SHP77 (cell line): ENCODE results near the gene ZFYVE28.

ENCODE experiments used
- DNase-seq, 2 experiments: peaks; one replicate each; lab custom pipeline; 2025; lab: John Stamatoyannopoulos, UW

The ZFYVE28 gene

DNA sequence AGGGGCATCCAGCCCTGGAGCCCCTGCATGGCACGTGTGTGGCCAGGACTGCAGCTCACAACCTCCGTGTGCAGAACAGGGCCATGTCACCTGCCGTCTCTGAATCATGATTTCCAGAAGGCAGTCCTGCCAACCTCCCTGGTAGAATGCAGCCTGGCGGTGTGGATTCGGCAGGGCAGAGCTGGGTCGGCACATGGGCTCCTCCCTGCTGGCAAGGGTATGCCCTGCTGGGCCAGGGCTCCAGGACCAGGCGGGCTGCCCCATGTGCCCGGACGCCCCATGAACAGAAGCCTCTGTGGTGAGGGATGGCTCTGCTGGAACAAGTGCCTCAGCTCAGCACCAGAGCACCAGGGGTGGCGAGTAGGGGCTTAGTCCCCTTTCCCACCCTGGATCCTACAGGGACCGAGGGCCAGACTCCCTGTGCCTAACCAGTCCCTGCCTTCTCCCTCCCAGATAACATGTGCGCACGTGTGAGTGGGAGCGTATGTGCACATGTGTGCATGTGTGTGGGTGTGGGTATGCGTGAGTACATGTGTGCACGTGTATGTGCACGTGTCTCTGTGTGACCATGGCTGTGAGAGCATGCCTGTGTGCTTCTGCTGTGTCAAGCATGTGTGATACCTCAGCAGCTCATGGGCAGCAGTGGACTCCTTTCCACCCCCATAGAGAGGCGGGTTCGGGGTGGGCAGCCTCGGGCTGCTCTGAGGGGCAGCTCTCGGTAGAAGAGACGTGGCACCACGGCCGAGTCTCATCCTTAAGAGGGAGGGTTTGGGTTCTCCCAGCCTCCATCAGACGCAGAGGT is 146.2 kb downstream of the ZFYVE28 start:
- DNase-seq = no peak

DNA sequence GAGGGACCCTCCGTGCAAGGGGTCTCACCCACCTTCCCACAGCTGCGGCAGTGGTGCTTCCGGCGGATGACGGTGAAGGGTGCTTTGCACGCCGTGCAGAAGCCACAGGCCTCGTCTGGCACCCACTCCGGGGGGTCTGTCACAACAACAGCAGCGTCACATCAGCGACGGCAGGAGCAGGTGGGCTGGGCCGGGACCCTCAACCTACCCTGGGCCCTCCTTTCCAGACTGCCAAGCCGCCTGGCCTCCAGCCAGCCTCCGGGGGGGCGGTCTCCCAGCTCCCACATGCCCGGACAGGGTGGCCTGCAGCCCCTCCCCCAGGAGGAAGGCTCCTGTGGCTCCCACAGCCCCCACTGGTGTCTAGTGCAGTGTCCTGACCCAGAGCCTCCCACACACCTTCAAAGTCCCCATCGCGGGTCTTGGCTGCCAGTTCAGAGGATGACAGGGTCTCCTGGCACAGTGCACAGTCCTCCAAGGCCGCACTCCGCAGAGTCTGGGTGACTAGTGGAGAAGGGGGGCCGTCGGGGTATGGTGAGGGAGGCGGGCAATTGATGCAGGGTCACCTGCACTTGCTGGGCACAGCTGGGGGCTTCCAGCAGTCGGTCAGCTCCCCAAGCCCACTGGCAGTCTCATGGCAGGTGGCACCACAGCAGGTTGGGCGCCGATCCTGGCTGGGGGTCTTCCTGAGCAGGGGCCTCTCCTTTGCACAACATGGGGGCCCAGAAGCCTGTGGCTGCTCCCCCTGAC is 147.0 kb downstream of the ZFYVE28 start:
- DNase-seq = no peak

DNA sequence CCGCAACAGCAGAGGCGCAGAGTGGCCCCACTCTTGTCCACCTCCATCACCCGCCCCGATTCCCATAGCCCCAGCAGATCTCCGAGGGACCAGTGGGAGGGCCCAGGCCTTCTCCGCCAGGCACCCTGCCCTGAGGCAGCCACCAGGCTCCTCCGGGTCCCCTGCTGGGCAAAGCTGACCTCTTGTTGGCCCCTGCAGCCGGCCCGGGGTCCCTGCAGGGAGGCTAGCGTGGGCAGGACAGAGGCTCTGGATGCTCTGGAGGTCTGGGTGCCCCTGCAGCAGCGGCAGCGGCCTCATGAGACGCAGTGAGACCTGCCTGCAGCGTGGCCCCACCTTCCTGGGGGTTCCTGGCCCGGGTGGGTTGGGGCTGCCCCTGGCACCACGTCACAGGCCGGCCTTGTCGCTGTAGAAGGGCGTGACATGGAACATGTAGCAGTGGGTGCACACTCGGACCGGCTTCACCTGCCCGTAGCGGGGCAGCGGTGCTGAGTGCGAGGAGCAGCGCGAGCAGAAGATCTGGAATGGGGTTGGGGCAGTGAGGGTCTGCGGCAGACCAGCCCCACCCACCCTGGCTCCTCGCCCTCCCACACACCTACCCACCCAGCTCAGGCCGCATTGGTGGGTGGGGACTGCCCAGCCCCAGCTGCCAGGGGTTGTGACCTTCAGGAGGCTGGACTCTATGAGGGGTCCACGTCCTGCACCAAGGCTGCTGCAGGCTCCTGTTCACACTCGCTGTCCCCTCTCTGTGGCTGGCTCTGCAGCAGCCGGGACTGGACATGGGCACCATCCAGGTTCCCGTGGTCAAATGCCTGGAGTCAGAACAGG is 147.9 kb downstream of the ZFYVE28 start:
- no peak for DNase-seq

DNA sequence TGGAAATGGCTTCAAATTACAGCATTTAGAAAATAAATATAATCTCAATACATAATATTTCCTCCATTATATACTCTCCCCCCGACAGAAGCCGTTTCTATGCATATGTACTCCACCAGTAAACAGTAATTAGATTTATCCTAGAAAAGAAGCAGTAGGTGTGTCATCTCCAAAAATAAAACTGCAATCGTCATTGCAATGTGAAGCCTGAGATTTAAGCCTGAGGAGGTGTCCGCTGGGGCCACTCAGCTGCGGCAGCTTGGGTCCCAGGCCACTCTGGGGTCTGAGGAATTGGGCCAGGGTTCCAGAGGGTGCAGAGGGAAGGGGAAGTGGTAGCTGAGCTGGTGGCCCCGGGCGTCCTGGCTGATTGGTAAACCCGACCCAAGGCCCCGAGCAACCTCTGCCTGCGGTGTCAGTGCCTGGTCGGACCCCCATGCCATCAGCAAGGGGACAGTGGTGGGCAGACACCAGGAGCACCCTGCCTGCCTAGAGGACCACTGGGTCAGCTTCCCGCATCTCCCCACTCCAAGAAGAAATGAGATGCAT is 148.8 kb downstream of the ZFYVE28 start:
- no peak for DNase-seq

DNA sequence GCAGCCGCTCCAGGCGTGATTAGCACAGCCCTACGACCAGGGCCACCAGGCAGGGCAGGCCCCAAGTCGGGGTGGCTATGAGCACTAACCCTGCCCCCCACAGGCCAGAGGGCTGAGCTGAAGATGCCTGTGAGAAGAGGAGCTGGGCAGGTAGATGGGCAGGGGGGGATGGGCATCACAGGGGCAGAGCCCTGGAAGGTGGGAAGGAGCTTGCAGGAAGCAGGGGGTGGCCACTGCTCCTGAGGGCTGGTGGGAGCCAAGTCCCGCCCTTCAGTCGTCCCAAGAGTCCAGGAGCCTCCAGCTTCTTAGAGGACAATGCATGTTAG is 149.3 kb downstream of the ZFYVE28 start:
- no peak for DNase-seq

DNA sequence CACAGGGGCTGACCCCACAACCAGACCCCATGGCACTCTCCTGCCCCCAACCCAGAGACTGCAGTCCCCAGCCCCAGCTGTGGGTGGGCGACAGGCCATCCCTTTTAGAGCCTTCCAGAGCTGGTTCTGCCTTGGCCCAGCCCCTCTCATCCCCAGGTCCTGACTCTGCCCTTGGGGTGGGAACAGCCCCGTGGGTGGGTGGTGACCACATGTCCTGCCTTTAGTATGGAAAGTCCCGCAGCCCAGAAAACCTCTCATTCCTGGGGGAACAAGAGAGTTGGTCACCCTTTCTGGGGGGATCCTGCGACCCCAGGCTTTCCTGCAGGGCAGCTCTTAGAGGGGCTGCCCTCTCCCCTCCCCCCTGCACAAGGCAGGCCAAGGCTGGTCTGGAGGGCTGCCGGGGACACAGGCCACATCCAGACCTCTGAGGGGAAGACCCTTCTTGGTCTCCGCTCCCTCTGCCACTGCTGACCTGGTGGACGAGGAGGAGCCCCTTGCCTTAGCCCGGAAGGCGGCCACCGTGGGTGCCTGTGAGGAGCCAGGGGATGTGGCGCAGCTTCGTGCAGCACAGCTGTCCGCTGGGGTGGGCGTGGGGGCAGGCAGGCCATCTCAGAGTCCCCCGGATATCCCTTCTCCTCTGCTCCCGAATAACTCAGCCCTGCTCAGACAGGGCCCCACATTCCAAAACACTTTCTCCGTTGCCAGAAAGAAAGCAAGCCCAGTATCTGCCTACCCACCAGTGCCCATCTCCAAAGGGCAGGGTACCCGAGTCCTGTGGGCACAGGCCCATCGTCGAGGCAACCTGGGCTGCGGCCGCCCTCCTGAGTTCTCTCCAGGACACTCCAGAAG is 149.9 kb downstream of the ZFYVE28 start:
- DNase-seq = no peak

DNA sequence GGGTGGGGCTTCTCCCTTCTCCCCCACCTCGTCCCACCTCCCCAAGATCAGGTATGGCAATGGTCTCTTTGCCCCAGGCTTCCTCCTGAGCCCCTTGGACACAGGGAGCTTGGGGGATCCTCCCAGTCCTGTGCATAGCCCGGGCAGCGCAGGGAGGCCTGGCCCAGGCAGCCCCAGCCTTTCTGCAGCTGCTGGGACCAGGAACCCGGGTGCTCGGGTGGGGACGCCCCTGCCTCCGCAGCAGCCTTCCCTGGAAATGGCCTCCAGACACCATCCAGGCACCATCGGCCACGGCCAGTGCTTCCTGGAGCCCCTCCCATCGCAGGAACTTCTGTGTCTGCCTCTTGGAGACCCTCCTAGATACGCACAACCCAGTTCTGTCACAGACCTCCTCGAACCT is 150.6 kb downstream of the ZFYVE28 start:
- no peak for DNase-seq

DNA sequence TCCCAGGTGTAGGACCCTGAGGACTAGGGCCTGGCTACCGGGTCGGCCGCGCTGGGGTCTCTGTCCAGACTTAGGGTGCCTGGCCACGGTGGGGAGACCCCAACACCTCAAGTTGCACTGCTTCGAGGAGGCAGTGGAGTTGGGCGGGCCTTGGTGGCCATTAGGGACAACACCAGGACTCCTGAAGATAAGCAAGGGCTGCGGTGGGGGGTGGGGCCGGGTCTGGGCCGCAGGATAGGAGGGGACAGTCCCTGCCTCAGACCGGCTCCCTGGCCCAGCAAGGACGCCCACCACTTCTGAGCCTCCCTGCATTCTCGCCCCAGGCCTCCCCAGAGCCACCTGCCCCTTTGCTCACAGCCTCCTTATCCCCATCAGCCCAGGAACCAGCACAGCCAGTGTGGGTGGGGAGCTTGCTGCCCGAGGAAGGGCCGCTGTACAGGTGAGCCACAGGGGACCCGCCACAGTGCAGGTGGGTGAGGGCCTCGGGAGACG is 151.1 kb downstream of the ZFYVE28 start:
- DNase-seq = no peak

DNA sequence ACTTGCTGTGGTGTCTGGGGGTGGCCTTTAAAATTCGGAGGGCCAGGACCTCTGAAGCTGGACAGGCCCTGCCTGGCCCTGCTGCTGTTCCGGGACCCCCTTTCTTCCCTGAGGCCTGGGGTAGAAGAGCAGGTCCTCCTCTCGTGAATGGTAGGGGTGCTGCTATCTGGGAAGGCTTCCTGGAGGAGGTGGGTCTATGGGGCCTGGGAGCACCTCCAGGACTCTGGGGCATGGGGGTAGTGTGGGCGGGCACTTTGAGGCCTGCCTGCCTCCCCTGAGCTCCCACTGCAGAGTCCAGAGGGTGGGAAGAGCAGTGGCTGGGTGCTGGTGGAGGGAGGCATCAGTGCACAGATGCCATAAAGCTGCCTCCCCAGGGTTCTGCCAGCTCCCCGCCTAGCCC is 151.6 kb downstream of the ZFYVE28 start:
- DNase-seq = no peak

DNA sequence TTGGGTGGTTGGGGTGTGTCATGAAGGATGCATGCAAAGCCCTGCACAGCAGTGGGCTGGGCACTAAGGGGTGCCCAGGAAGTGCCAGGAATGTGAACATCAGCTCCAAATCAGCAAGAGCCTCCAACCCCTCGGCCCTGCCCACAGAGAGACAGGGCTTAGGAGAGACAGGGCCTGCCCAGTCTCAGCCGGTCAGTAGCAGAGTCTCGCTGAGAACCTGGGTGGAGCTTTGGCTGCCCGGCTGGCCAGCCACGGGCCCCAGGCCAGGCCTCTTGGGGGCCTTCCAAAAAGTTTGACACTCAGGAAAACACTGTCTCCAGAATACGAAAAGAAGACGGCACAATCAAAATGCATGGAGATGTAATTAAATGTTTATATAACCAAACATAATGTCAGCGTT is 152.3 kb downstream of the ZFYVE28 start:
- no peak for DNase-seq

DNA sequence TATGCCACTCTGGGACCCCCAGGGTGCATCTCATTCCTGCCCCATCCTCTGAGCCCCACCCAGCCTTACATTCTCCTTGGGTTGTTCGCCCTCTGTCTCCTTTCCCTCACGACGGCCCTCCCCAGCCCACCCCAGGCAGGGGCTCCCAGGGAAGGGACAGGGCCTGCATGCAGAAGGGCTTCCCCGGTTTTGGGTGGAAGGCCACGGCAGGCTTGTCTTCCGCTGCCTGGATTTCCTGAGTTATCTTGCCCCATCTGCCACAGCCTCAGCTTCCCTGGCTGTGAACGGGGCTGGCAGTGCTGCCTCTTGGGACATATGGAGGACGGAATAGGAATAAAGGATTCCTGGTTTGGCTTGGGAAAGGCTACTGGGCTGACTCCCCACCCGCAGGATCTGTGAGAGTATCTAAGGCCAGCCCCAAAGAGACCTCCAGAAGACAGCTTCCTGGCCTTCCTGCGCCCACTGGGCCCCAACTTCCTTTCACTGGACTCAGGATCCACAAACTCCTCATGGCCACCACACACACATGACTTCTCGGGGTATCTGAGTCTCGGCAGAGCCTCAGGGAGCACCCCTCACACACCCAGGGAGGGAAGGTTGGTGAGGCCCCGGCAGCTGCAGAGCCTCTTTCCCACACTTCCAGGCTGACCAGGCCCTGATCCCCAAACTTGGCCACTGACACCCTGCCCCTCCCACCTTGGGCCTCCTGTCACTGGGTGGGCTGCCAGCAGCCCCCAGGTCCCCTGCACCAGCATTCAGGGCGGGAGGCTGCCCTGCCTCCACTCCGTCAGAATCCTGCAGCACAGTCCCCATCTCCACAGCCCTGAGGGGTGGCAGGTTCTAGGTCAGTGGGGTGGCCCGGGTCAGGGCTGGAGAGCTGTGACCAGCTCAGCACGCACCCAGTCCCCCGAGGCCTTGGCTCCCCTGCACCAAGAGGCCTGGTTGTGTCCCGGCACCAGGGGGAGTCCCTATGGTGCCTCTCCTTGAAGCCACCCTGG is 153.0 kb downstream of the ZFYVE28 start:
- no peak for DNase-seq

DNA sequence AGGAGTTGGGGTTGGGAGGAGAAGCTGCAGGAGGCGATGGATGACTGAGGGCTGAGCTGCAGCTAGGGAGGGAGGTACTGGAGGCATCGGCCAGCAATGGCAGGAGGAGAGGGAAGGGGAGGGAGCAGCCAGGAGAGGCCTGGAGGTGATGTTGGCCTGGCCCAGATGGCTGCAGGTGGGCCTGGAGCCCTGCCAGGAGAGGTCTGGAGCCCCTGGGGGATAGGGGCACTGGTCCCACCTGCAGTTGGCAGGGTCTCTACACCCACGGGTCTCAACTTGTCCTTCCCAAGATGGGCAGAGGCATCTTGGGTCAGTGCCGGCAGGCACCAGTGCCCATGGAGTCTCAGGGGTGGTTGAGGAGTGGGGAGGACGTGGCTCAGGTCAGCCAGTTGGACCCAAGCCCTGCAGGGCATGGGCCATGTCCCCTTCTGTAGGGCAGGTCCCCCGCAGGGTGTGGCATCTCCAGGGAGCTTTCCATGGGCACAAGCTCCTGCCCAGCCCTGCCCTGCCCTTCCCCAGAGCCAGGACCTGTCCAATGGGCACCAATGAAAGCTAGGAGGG is 153.9 kb downstream of the ZFYVE28 start:
- DNase-seq = no peak

DNA sequence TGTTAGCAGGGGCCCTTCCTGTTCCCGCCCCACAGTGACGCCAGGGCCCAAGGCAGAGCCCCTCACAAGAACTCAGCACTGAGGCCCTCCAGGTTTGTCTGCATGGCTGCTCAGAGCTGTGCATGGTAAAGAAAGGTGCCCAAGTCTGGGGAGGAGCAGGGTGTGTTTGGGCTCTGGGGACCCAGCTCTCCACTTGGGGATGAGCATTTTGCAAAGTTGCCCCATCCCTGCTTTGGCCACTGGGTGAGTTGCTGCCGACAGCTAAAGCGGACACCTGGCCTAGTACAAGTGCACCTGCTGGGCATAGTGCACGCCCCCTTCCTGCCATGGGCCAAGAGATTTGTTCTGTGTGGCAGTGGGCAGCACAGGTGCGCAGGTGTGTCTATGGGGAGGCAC is 154.5 kb downstream of the ZFYVE28 start:
- DNase-seq = no peak

DNA sequence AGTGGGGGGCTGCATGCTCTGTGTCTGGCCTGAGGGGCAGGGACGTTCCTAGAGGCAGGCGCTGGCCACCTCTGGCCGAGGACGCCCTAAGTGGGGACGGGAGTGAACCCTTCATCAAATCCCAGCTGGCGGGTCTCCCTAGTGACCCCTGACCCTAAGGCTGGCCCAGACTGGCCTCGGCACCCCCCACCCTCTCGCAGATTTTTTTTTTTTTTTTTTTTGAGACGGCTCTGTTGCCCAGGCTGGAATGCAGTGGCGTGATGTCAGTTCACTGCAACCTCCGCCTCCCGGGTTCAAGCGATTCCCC is 155.5 kb downstream of the ZFYVE28 start:
- no peak for DNase-seq

DNA sequence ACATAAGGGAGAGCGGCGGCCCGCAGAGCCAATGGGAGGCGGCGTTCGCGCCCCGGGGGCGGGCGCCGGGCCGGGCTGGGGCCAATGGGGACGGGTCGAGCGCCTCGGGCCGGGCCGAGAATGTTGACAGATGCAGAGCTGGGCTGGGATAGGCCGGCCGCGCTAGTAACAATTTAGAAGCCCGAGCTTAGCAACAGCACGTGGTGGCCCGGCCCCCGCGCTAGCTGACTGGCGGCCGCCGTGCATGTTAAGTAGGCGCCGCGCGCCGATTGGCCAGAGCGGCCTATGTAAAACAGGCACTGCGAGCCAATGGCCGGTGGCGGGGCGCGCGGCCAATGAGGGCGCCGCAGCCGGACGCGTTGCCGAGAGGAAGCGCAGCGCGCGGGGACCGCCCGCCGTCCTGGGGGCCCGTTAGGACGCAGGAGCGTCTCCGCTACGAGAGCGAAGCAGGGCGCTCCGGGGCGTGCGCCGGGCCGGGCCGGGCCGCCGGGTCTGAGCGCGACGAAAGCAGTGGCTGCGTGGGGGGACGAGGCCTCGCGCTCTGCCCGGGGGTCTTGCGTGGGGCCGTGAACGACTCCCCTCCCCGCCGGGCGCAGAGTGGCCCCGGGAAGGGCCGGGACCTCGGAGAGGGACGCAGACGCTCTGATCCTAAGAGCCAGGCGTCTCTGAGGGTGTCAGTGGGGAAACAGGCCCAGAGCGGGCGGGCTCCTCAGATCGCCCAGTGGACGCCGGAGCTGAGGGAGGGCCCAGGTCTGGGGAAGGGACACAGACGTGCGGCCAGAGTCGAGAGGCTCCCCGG is 156.1 kb downstream of the ZFYVE28 start:
- peak; percentile 89 to 94 for DNase-seq

DNA sequence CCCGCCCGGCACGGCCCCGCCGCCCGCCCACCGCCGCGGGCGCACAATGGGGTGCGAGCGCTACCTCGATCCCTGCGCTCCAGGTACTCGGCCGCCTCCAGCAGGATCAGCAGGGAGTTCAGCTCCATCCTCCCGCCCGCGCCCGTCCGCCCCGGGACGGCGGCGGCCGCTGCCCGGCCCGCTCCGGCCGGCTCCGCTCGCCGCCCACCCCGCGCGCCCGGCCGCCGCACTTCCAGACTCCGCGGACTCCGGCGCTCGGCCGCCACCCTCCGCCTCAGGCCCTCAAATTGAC is 156.6 kb downstream of the ZFYVE28 start, which contains the start of gene MXD4:
Gene MXD4, minus strand, starts transcription at position 257 of the 292 bp plus-strand sequence. Its CDS starts 129 bp downstream, at position 128.
- DNase-seq = no peak

DNA sequence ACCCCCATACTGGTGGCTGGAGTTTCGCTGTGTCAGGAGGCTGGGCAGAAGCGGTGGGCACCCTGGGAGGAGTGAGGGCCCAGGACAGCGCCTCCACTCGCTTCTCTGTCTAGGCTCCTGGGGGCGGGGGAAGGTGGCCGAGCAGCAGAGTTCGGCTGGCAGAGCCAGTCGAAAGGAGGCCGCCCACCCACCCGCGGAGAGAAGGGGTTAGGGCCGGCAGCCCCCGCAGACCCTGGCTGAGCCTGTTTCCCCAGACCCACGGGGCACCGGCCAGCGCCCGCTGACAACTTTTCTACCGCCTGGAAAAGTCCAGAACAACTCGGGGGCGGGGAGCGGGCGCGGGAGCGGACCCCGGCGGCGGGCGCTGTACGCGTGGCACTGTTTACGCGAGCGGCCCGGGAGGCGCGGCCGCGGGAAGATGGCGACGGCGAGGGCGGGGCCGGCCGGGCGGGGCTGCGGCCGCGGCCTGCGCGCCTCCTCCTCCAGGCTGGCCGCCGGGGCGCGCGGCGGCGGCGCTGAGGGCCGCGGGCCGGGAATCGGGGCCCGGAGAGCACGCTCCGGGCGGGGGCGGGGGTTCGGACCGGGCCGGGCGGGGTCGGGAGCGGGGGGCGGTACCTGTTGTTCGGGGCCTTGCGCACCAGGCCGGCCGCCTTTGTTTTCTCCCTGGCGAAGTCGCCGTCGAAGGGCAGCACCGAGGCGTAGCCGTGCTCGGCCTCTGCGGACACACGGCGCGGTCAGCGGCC is 157.2 kb downstream of the ZFYVE28 start:
- no peak for DNase-seq

DNA sequence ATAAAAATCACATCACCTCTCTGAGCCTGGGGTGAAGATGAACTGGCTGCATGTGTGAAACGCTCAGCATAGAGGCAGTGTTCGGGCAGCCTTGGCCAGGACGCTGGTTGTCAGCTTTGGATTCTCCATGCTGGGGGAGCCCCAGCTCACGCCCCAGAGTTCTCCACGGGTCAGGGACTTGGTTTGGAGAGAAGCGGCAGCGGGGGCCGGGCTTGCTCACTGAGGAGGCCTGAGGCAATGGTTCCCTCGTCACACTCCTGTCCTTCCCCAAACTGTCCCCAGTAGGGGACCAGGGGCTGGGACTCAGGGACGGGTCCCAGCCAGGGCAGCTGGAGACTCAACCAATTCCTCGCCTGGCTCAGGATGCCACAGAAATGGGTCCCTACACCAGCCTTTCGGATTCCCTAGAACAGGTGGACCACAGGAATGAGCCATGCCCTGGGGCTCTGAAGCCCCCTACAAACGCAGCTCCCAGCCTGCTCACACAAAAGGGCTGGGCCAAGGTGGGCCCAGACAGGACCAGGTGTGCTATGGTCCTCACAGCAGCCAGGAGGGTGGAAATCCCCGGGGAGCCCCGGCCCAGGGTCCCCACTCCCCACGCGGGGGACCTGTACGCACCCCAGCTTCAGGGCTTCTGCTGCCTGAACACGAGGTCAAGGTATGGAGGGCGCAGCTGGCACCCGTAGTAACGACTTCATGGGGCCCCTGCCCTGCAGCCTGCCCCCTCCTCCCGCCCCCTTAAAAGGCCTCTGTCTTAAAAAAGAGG is 157.9 kb downstream of the ZFYVE28 start:
- no peak for DNase-seq
